ENCODE data around the gene AFTPH. TPM values are rescaled to one million over a fixed set of nuclear protein-coding genes. Genes with fewer than 3 reads are reported as not detected.

Gene AFTPH
- total RNA-seq, 8 experiments from 2014 or later = 25.1 to 52.0 (median 32.4) TPM

GRCh38 chr2:64615192-64615763 lies 91.2 kb downstream of the AFTPH start:
- WGBS, 10 experiments = 69 to 100% (median 100%) methylated on average over 1 to 4 of the region's 6 CpGs; no CpG with 5 or more reads in 3 of the 10 experiments
- H3K4me3 ChIP-seq = no peak overlapping the region
- peaks cover 18 to 21% of the 10 kb centered on the region in 2 donors for H3K4me1 ChIP-seq (replicated peaks in 1 of 2)
- H3K27ac ChIP-seq = no peak overlapping the region
- in situ Hi-C loops (cut with MboI; ENCODE audit: low pct_unique_long_range_greater_than_20kb in 2 of 9, low sequenced_read_pairs in 9 of 9, unreplicated experiment in 9 of 9) = loop anchor here in 1 of 9 experiments (25.0 kb wide), 1 partner anchor 247 kb away; no protein-coding TSS in a partner anchor
- ATAC-seq (replicated peaks in 6 of 8) = no peak

GRCh38 chr2:64615844-64616536 lies 91.9 kb downstream of the AFTPH start:
- H3K4me3 ChIP-seq = no peak overlapping the region
- ATAC-seq (replicated peaks in 6 of 8) = no peak
- no peak overlapping the region for H3K27ac ChIP-seq
- H3K4me1 ChIP-seq (replicated peaks in 1 of 2) = peaks cover 21 to 25% of the 10 kb centered on the region in 2 donors
- in situ Hi-C loops (cut with MboI; ENCODE audit: low pct_unique_long_range_greater_than_20kb in 2 of 9, low sequenced_read_pairs in 9 of 9, unreplicated experiment in 9 of 9) = loop anchor here in 1 of 9 experiments (25.0 kb wide), 1 partner anchor 246 kb away; no protein-coding TSS in a partner anchor
- 85 to 100% (median 93%) methylated on average over 1 to 5 of the region's 7 CpGs; no CpG with 5 or more reads in 3 of the 10 experiments for WGBS, 10 experiments

GRCh38 chr2:64617631-64618151 lies 93.6 kb downstream of the AFTPH start:
- in situ Hi-C loops (cut with MboI; ENCODE audit: low pct_unique_long_range_greater_than_20kb in 2 of 9, low sequenced_read_pairs in 9 of 9, unreplicated experiment in 9 of 9) = loop anchor here in 1 of 9 experiments (25.0 kb wide), 1 partner anchor 245 kb away; no protein-coding TSS in a partner anchor
- H3K4me1 ChIP-seq (replicated peaks in 1 of 2) = peaks cover 21 to 27% of the 10 kb centered on the region in 2 donors
- peak in 5 of 8 experiments; percentile 37 to 53 (median 45) for ATAC-seq (replicated peaks in 6 of 8)
- WGBS, 10 experiments = 67% methylated on average over 1 of the region's 6 CpGs; no CpG with 5 or more reads in 9 of the 10 experiments
- no peak overlapping the region for H3K4me3 ChIP-seq
- H3K27ac ChIP-seq = no peak overlapping the region

DNA sequence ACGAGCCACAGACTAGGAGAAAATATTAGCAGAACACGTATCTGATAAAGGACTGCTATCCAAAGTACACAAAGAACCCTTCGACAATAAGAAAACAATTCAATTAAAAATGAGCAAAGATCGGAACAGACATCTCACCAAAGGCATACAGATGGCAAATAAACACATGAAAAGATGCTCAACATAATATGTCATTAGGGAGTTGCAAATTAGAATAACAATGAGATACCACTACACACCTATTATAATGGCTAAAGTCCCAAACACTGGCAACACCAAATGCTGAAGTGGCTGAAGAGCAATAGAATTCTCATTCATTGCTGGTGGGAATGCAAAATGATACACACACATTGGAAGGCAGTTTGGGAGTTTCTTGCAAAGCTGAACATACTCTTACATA lies 96.5 kb downstream of the AFTPH start:
- Histone ChIP-seq H3K4me3 (no peak overlapping the region), H3K27ac (no peak overlapping the region), H3K4me1 (replicated peaks in 1 of 2) (peaks cover 21 to 27% of the 10 kb centered on the region in 2 donors)
- ATAC-seq (replicated peaks in 6 of 8) = peak in 1 of 8 experiments; percentile 30
- in situ Hi-C loops (cut with MboI; ENCODE audit: low pct_unique_long_range_greater_than_20kb in 2 of 9, low sequenced_read_pairs in 9 of 9, unreplicated experiment in 9 of 9) = loop anchor here in 1 of 9 experiments (25.0 kb wide), 1 partner anchor 242 kb away; no protein-coding TSS in a partner anchor
- 12 to 86% (median 68%) methylated on average over 3 to 4 of the region's 4 CpGs for WGBS, 10 experiments

DNA sequence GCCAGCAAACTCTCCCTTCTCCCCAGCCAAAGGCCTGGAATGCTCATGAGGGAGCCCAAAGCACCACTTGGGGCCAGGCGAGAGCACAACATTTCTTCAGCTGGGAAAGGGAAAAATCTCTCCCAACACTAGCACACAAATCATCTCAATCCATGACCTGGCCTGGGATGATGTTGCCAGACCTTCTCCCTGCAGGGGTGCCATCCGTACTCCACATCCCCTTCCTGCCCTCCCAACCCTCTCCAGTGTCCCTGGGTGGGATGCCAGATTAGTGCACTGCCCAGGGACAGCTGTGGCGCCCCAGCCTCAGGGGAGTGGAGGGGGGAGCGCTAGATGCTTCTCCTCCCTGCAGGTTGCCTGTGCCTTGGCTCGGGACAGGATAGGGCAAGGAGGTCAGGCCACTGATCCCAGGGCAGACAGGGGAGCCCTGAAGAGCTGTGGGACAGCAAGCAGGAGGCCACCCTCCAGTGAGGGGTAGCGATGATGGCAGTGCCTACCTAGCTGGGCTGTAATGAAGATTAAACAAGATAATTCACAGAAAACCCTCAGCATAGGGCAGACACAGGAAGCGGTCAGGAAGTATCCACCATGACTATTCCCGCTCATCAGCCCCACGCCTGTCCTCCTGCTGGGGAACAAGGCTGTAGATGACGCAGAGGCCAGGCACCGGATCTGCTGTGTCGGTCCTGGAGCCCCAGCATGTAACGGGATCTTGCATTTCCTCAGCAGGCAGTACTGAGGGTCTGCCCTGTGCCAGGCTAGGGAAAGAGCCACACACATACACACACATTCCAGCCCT lies 98.5 kb downstream of the AFTPH start:
- Histone ChIP-seq H3K27ac (no peak overlapping the region), H3K4me1 (replicated peaks in 1 of 2) (peaks cover 20 to 33% of the 10 kb centered on the region in 2 donors), H3K4me3 (no peak overlapping the region)
- WGBS, 10 experiments = 67 to 100% (median 79%) methylated on average over 1 to 4 of the region's 13 CpGs; no CpG with 5 or more reads in 2 of the 10 experiments
- no peak for ATAC-seq (replicated peaks in 6 of 8)
- in situ Hi-C loops (cut with MboI; ENCODE audit: low pct_unique_long_range_greater_than_20kb in 2 of 9, low sequenced_read_pairs in 9 of 9, unreplicated experiment in 9 of 9) = loop anchor here in 1 of 9 experiments (25.0 kb wide), 1 partner anchor 240 kb away; no protein-coding TSS in a partner anchor

DNA sequence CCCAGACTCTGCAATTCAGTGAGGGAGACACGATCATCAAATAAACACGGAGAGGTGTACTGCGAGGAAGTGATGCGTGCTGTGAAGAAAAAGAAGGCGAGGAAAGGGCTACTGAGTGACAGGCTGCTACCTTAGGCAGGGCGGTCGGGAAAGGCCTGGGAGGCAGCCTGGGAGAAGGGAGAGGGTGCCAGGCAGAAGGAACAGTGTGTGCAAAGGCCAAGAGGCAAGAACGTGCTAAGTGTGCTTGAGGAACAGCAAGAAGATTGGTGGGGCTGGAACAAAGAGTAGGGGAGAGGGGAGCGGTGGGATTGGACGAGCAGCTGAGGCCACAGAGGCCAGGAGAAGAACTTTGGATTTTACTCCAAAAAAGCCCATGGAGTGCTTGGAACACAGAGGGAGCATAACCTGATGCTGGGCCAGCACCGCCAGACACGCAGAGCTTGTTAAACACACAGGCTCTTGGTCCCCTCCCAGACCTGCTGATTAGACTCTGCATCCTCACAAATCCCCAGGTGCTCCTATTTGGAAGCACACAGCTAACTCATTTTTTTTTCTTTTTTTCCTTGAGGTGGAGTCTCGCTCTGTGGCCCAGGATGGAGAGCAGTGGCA lies 99.2 kb downstream of the AFTPH start:
- ATAC-seq (replicated peaks in 6 of 8) = no peak
- in situ Hi-C loops (cut with MboI; ENCODE audit: low pct_unique_long_range_greater_than_20kb in 2 of 9, low sequenced_read_pairs in 9 of 9, unreplicated experiment in 9 of 9) = loop anchor here in 1 of 9 experiments (25.0 kb wide), 1 partner anchor 239 kb away; no protein-coding TSS in a partner anchor
- no peak overlapping the region for H3K4me3 ChIP-seq
- H3K27ac ChIP-seq = no peak overlapping the region
- peaks cover 18 to 29% of the 10 kb centered on the region in 2 donors for H3K4me1 ChIP-seq (replicated peaks in 1 of 2)
- WGBS, 10 experiments = 67 to 100% (median 84%) methylated on average over 1 to 8 of the region's 13 CpGs; no CpG with 5 or more reads in 4 of the 10 experiments

GRCh38 chr2:64624108-64624610 lies 100.0 kb downstream of the AFTPH start:
- Histone ChIP-seq H3K4me1 (replicated peaks in 1 of 2) (peaks cover 16 to 29% of the 10 kb centered on the region in 2 donors), H3K4me3 (no peak overlapping the region), H3K27ac (no peak overlapping the region)
- ATAC-seq (replicated peaks in 6 of 8) = no peak
- 80 to 100% (median 100%) methylated on average over 1 to 3 of the region's 6 CpGs; no CpG with 5 or more reads in 4 of the 10 experiments for WGBS, 10 experiments
- in situ Hi-C loops (cut with MboI; ENCODE audit: low pct_unique_long_range_greater_than_20kb in 2 of 9, low sequenced_read_pairs in 9 of 9, unreplicated experiment in 9 of 9) = loop anchor here in 1 of 9 experiments (25.0 kb wide), 1 partner anchor 238 kb away; no protein-coding TSS in a partner anchor

GRCh38 chr2:64624862-64625261 lies 100.7 kb downstream of the AFTPH start:
- Histone ChIP-seq H3K27ac (no peak overlapping the region), H3K4me3 (no peak overlapping the region), H3K4me1 (replicated peaks in 1 of 2) (peaks cover 16 to 29% of the 10 kb centered on the region in 2 donors)
- no peak for ATAC-seq (replicated peaks in 6 of 8)
- in situ Hi-C loops (cut with MboI; ENCODE audit: low pct_unique_long_range_greater_than_20kb in 2 of 9, low sequenced_read_pairs in 9 of 9, unreplicated experiment in 9 of 9) = loop anchor here in 7 of 9 experiments (25.0 kb wide), 1 partner anchor 237 kb away; no protein-coding TSS in a partner anchor
- WGBS, 10 experiments = 60 to 100% (median 100%) methylated on average over 1 to 4 of the region's 6 CpGs; no CpG with 5 or more reads in 3 of the 10 experiments

DNA sequence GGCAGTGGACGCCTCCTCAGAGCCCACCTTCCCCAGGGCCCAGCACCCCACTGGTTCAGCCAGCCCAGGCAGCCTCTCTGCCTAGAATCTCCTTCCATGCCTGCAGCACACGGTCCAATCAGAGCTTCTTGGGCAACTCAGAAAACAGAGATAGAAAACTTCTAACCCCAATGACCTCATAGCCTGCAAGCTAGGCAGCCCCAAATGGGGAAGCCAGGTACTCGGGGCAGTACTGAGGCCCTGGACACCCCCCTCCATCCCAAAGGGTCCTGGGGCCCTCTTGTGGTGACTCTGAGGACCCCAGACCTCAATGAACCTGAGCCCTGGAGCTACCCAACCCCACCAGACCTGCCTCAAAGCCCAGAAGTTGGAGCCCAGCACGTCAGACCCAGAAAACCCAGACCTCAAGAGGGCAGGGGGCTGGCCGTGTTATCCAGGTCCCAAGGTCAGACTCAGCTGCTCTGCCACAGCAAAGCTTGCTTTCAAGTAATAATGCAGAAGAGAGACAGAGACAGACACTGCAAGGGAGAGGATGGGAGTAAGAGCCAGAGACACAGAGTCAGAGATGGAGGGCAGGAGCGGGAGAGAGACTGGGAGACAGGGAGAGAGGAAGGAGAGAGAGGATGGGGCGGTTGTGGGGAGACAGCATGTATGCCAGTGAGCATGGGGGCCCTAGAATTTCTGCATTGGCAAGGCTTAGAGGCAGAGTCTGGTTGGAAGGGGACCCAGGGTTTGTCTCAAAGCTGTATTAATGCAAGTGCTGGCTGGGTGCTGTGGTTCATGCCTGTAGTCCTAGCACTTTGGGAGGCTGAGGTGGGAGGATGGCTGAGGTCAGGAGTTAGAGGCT lies 101.4 kb downstream of the AFTPH start:
- Histone ChIP-seq H3K4me3 (no peak overlapping the region), H3K27ac (no peak overlapping the region), H3K4me1 (replicated peaks in 1 of 2) (peaks cover 16 to 23% of the 10 kb centered on the region in 2 donors)
- WGBS, 10 experiments = 71 to 100% (median 86%) methylated on average over 1 to 5 of the region's 7 CpGs; no CpG with 5 or more reads in 3 of the 10 experiments
- in situ Hi-C loops (cut with MboI; ENCODE audit: low pct_unique_long_range_greater_than_20kb in 2 of 9, low sequenced_read_pairs in 9 of 9, unreplicated experiment in 9 of 9) = loop anchor here in 6 of 9 experiments (25.0 kb wide), 1 partner anchor 237 kb away; no protein-coding TSS in a partner anchor
- ATAC-seq (replicated peaks in 6 of 8) = peak in 1 of 8 experiments; percentile 47

GRCh38 chr2:64626146-64626809 lies 102.2 kb downstream of the AFTPH start:
- Histone ChIP-seq H3K27ac (peak overlapping the region; percentile 85 to 93), H3K4me3 (no peak overlapping the region), H3K4me1 (replicated peaks in 1 of 2) (peaks cover 15 to 16% of the 10 kb centered on the region in 2 donors)
- ATAC-seq (replicated peaks in 6 of 8) = no peak
- in situ Hi-C loops (cut with MboI; ENCODE audit: low pct_unique_long_range_greater_than_20kb in 2 of 9, low sequenced_read_pairs in 9 of 9, unreplicated experiment in 9 of 9) = loop anchor here in 6 of 9 experiments (25.0 kb wide), 1 partner anchor 236 kb away; no protein-coding TSS in a partner anchor
- WGBS, 10 experiments = 30 to 93% (median 79%) methylated on average over 1 to 6 of the region's 10 CpGs; no CpG with 5 or more reads in 4 of the 10 experiments
